Measurements from ENCODE around the gene TECR. TPM values are rescaled to one million over a fixed set of nuclear protein-coding genes. Genes with fewer than 3 reads are reported as not detected.

Gene TECR
- total and polyA plus RNA-seq, 2 of the 13 experiments (the other 11 are each of a cell fraction or from before 2014, with no cell fraction given): 54.9 to 121 TPM

- TF ChIP-seq ZNF784 (CRISPR knock-in tag; IDR thresholded peaks at IDR 0.05; ENCODE audit: borderline replicate concordance): no peak
- no peak for TF ChIP-seq ZNF331 (CRISPR knock-in tag; IDR thresholded peaks at IDR 0.05)
- 0 out of 2 replicates have a peak, but pooled peaks have one; percentile 9 for TF ChIP-seq FOXO1 (CRISPR knock-in tag; IDR thresholded peaks at IDR 0.05)
- no peak for TF ChIP-seq ZMYM3 (CRISPR knock-in tag; IDR thresholded peaks at IDR 0.05)
- no peak for TF ChIP-seq ZNF496 (CRISPR knock-in tag; IDR thresholded peaks at IDR 0.05; ENCODE audit: insufficient replicate concordance)
- TF ChIP-seq RBFOX2 (IDR thresholded peaks at IDR 0.05; ENCODE audit: low read depth, low read length): peak; percentile 66
- TF ChIP-seq ZBTB33 (CRISPR knock-in tag; IDR thresholded peaks at IDR 0.05): peak; percentile 99
- no peak; the same call in 1 of the 2 replicates for TF ChIP-seq ZSCAN21 (CRISPR knock-in tag; IDR thresholded peaks at IDR 0.05; ENCODE audit: borderline replicate concordance)
- TF ChIP-seq ZNF782 (CRISPR knock-in tag; IDR thresholded peaks at IDR 0.05; ENCODE audit: borderline replicate concordance): 0 out of 2 replicates have a peak, but pooled peaks have one; percentile 26
- peak; percentile 64 for TF ChIP-seq STAG1 (CRISPR knock-in tag; IDR thresholded peaks at IDR 0.05)
- TF ChIP-seq, protein P1, sequence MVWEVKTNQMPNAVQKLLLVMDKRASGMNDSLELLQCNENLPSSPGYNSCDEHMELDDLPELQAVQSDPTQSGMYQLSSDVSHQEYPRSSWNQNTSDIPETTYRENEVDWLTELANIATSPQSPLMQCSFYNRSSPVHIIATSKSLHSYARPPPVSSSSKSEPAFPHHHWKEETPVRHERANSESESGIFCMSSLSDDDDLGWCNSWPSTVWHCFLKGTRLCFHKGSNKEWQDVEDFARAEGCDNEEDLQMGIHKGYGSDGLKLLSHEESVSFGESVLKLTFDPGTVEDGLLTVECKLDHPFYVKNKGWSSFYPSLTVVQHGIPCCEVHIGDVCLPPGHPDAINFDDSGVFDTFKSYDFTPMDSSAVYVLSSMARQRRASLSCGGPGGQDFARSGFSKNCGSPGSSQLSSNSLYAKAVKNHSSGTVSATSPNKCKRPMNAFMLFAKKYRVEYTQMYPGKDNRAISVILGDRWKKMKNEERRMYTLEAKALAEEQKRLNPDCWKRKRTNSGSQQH (CRISPR knock-in tag; IDR thresholded peaks at IDR 0.05; ENCODE audit: low read depth): 0 out of 2 replicates have a peak, but pooled peaks have one; percentile 24
- TF ChIP-seq GABPB1 (CRISPR knock-in tag; IDR thresholded peaks at IDR 0.05): peak; percentile 42; the same call in 1 of the 2 replicates
- 0 out of 2 replicates have a peak, but pooled peaks have one; percentile 51 for TF ChIP-seq RXRA (CRISPR knock-in tag; IDR thresholded peaks at IDR 0.05)
- TF ChIP-seq ZNF687 (CRISPR knock-in tag; IDR thresholded peaks at IDR 0.05): peak; percentile 32
- TF ChIP-seq HMGXB4 (CRISPR knock-in tag; IDR thresholded peaks at IDR 0.05; ENCODE audit: borderline replicate concordance in 1 of 2, low read depth in 1 of 2): no peak; a peak in 1 of 4 replicates
- TF ChIP-seq ZBTB38 (CRISPR knock-in tag; IDR thresholded peaks at IDR 0.05): peak; percentile 80
- no peak for TF ChIP-seq CREB1 (IDR thresholded peaks at IDR 0.05)
- no peak for TF ChIP-seq CREB1 (CRISPR knock-in tag; IDR thresholded peaks at IDR 0.05)
Observed at GRCh38 chr19:14479975-14480699, 49.3 kb upstream of the TECR start (continued).
